NCI-H1417 (cell line): ENCODE results near the gene ANKRD28.
"Not testable (repeated sequence)": the region's sequence is repeated elsewhere in the genome, so short reads cannot be mapped to it uniquely, and the experiment has no call there.

ENCODE experiments used
- DNase-seq, 3 experiments: peaks; one replicate each; lab custom pipeline; 2025; lab: John Stamatoyannopoulos, UW

Gene ANKRD28

DNA sequence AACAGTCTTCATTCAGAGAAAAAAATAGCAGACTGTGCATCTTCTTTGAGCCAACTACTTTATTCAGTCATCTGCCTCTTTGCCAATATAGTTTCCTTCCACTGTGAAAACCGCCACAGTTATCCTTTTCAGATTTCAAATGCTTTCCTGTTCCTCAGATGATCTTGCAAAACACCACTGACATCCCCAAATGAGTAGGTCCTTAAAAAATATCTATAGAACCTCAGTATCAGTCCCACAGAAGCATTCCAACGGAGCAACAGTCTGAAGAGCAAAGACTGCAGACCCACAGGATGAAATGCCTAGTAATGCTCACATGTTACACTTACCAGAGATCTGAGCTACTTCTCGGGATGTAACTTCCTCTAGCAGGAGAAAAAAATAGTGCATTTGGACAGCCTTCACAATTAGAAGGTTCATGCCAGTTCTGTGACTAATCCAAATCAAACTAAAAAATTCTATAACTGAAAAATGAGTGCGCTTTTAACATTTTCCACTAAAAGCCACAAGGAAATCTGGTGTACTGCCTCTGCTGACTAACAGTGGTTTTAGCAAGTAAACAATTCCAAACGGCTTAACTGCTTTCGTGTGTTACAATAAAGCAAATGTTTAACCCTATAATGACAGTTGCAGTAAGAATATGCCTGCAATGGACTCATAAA is at the start of gene ANKRD28:
TSS of gene ANKRD28 (minus strand) at position 338 of the 662 bp plus-strand sequence. CDS start 1,458 bp downstream, outside the sequence.
- peak in 1 of 3 experiments; percentile 42 for DNase-seq

DNA sequence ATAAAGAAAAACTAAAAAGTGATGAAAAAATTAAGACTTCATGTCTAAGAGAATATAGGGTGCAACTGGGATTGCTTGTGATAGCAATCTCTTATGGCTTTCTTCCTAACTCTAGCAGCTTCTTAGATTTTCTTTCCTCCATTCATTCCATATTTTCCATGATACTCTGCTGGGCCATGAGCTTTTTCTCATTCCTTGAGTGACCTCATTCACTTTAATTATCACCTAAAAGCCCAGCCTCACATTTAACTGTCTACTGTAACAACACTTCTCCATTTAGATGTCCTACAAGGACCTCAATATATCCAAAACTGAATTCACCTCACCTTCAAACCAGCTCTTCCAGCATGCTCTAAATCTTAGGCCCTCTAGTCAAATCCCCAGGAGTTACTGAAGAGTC is 49.5 kb upstream of the ANKRD28 start:
- no peak for DNase-seq

GRCh38 chr3:15846606-15847005 is 48.8 kb upstream of the ANKRD28 start:
- no peak for DNase-seq

DNA sequence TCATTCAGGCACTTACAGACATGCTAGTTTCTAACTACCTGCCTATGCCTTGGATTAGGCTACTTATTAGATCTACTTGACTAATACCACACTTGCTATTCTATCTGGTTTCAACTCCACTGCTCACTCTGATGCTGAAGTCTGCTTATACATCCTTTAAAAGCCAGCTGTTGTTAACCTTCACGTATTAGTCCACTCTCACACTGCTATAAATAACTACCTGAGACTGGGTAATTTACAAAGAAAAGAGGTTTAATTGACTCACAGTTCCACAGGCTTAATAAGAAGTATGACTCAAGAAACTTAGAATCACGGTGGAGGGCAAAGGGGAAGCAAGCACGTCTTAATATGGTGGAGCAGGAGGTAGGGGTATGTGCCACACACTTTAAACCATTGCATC is 47.7 kb upstream of the ANKRD28 start:
- no peak for DNase-seq

- DNase-seq: no peak
Measured at GRCh38 chr3:15844889-15845288, 47.1 kb upstream of the ANKRD28 start.

- DNase-seq: not testable (repeated sequence)
Measured at GRCh38 chr3:15841091-15841973, 43.6 kb upstream of the ANKRD28 start.

GRCh38 chr3:15839568-15839967 is 41.8 kb upstream of the ANKRD28 start:
- DNase-seq: no peak

DNA sequence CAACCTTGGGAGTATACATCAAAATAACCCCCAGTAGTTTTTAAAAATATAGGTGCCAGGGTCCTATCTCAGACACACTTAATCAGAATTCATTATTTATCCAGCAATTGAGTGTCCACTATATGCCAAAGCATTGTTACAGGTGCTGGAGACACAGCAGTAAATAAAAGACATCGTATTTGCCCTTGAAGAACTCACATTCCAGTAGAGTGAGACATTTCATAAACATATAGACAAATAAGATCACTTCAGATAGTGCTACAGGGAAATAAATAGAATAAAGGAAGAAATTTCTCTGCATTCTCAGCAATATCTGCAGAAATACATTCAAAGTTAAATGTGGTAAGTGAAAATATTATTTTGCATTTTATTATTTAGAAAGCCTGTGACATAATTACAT is 34.1 kb upstream of the ANKRD28 start:
- DNase-seq: no peak

DNA sequence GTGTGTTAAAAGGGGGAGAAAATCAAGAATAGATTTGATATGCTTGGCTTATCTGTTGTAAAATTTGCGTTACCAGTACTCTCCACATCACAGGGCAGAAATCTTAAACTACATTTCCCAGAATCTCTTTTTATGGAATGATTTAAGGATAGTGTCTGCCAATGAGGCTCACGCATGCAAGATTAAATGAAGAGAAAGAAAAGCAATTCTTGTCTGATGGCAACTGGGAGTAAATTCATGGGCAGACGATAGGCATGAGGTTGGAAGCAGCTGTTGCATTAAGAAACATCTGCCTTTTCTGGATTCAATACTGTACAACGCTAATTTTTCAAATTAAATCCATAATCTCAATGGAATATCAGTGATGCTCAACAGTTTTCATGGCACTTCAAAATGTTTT is 27.2 kb upstream of the ANKRD28 start:
- no peak for DNase-seq

- no peak for DNase-seq
Measured at GRCh38 chr3:15823092-15823491, 25.3 kb upstream of the ANKRD28 start.

- no peak for DNase-seq
Measured at GRCh38 chr3:15822281-15822680, 24.5 kb upstream of the ANKRD28 start.

GRCh38 chr3:15820911-15821310 is 23.1 kb upstream of the ANKRD28 start:
- no peak for DNase-seq

GRCh38 chr3:15819576-15819975 is 21.8 kb upstream of the ANKRD28 start:
- DNase-seq: no peak

DNA sequence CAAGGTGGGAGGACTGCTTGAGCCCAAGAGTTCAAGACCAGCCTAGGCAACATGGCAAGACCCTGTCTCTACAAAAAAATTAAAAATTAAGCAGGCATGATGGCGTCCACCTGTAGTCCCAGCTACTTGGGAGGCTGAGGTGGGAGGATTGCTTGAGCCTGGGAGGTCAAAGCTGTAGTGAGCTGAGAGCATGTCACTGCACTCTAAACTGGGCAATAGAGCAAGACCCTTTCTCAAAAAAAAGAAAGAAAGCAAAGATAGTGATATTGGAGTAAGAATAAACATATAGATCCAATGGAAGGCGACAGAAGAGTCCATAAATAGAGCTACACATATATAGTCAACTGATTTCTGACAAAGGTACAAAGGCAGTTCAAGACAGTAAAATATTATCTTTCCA is 21.3 kb upstream of the ANKRD28 start:
- no peak for DNase-seq

GRCh38 chr3:15815696-15816095 is 17.9 kb upstream of the ANKRD28 start:
- peak in 1 of 3 experiments; percentile 64 for DNase-seq

- not testable (repeated sequence) for DNase-seq
Measured at GRCh38 chr3:15813079-15813478, 15.3 kb upstream of the ANKRD28 start.

DNA sequence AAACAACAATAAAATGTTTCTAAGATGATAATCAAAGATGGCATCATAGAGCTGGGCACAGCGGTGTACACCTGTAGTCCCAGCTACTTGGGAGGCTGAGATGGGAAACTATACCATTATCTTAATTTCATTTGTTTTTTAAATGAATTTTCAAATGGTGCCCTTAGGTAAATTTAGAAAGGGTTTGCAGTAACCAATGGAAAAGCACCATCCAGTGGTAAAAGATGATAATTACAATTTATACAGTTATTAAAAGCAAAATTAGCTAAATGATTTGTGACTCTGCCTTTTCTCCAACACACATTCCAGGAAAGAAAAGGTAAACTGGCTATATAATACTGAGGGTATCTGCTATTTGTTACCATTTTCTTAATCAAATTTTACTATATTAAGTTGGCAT is 14.4 kb upstream of the ANKRD28 start:
- peak in 1 of 3 experiments; percentile 24 for DNase-seq

DNA sequence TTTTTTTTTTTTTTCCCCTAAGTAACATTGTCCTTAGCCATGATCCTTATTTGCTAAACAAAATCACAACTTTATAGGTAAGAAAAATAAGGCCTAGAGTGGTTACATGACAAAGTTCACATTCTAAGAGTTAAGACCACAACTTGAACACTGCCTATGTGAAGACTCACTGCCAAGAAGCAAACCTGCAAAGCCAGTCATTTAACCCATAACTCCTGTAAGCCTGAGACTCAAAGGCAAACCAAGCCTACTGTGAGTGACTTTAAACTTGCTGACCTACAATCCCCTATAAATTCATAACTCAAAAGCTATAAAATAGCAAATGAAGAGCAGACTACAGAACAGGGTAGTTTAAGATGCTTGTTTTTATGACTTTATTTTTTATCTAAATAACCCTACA is 12.9 kb upstream of the ANKRD28 start:
- DNase-seq: no peak

DNA sequence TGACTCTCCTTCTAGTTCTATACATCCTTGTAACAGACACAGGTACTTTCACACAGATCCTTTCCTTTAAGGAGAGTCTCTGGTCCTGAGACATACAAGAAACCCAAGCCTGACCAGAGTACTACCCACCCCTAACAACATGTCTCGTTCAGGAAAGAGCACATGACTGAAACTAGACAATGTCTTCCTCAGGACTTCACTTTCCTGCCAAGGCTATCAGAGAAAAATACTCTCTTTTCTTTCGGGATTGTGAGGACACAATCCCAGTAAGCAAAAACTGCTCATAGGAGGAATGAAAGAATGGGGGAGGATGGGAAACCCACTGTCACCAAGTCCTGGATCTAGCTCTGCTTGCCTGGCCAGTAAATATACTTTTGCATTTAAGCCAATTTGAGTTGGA is 11.5 kb upstream of the ANKRD28 start:
- no peak for DNase-seq

DNA sequence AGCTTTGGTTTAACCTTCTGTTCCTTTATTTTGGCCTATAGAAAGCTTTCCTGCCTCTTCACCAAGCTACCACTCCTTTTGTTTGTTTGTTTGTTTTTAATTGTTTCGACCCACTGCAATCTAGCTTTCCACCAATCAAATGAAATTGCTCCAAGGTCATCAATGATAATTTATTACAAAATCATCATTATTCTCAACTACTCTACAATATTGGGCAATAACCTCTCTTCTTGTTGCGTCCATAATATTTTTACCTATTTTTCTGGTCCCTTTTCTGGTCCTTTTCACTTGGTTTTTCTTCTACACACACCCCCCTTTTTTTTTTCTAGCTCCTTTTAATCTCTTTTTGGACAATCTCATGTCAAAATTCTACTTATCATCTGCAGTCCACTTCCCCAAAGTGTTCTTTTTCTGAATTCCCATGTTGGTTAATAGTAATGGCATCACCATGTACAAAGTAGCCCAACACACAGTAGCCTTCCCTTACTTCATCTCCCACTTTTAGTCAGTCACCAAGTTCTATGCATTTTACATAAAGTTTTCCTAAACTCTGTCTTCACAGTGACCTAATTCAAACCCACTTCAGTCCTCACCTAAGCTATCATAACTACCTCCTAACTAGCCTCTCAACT is 11.0 kb upstream of the ANKRD28 start:
- no peak for DNase-seq

- no peak for DNase-seq
Measured at GRCh38 chr3:15805756-15806266, 8.0 kb upstream of the ANKRD28 start.

DNA sequence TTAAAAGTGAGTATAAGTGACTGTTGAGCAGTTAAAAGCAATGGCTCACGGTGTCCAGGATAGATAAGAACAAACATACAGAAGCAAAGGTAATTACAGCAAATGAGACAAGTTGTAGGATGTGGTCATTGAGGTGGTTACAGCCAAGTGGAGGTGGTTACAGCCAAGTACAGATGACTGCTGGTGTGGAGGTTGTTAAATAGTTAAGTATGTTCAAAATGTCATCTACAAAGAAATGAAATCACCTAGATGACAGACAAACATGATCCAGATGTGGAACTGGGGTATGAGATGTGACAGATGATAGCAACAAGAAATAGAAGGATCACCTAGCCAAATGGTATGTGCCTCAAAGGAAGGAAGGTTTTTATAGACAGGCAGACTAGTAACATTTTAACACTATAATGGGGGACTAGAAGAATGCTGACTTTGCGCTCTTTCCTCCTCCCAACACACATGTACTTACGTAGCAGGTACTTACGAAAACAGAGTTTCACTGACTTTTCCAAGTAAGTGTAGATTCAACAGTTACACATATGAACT is 6.8 kb upstream of the ANKRD28 start:
- no peak for DNase-seq
